ENCODE data around the gene DRD1. TPM values are rescaled to one million over a fixed set of nuclear protein-coding genes. Genes with fewer than 3 reads are reported as not detected.

The DRD1 gene
- total RNA-seq, 1 donor from 2014 or later = 0.58 TPM

DNA sequence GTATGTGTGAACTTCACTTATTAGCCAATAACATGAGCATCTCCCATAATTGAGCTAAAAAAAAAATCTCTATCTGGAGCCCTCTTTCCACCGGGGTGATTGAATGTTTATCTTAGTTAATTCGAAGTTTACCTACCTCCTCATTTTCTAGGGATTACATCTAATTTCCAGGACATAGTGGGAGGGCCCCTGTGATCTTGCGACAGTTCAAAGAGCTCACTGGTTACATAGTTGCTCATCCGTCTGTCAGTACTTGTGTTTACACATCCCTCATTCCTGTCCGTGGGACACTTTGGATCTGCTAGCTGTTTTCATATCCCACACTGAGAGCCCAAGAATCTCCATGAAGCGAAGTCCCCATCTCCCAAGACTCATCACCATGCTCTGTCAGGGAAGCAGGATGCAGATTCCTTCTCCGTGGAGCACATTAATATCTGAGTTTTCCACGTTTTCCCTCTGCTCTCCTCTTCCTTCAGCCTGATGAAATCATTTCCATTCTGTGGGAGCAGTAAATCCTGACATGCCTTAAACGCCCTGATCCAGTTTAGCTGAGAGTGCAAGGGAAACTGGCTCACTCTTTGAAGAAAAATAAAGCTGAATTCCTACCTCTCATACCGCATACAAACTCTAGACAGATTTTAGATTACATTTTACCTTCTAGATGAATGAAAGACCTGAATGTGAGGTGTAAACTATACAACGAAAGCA is 24.2 kb upstream of the DRD1 start:
- ATAC-seq = no peak
- intact Hi-C loops (cut with DNase I) = no loop called here
- Histone ChIP-seq H3K27me3 (peaks cover 6% of the 10 kb centered on the region), H3K27ac (no peak overlapping the region), H3K36me3 (no peaks in the 10 kb centered on the region), H3K4me3 (no peak overlapping the region), H3K9me3 (no peaks in the 10 kb centered on the region), H3K4me1 (peaks cover 4% of the 10 kb centered on the region)
- TF ChIP-seq, protein P1, sequence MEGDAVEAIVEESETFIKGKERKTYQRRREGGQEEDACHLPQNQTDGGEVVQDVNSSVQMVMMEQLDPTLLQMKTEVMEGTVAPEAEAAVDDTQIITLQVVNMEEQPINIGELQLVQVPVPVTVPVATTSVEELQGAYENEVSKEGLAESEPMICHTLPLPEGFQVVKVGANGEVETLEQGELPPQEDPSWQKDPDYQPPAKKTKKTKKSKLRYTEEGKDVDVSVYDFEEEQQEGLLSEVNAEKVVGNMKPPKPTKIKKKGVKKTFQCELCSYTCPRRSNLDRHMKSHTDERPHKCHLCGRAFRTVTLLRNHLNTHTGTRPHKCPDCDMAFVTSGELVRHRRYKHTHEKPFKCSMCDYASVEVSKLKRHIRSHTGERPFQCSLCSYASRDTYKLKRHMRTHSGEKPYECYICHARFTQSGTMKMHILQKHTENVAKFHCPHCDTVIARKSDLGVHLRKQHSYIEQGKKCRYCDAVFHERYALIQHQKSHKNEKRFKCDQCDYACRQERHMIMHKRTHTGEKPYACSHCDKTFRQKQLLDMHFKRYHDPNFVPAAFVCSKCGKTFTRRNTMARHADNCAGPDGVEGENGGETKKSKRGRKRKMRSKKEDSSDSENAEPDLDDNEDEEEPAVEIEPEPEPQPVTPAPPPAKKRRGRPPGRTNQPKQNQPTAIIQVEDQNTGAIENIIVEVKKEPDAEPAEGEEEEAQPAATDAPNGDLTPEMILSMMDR (IDR thresholded peaks at IDR 0.05) = no peak
- no peak for DNase-seq

DNA sequence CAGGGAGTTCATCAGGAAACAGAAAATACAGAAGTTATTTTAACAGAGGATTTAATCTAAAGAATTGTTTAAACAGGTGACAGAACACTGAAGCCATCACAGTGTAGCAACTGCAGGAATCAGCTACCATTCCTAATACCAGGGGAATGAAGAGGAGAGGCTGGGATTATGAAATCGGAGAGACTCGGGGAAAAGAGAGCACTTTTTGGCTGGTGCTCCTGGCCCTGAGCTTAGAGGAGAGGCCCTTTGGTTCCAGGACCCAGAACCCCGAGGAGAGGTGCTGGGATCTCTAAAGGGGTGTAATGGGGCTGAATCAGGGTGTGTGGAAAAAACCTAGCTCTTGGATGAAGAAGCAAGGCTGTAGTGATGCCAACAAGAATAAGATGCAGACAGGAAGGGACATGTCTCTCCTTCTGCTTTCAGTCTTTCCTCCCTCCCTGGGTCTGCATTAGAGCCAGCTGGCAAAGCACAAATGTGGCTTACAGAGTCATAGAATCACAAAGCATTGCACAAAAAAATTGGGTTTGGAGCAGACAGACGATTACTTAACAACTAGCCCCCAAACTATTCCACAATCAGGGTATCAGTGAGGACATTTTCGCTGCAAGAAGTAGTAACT is 22.8 kb upstream of the DRD1 start:
- Histone ChIP-seq H3K4me3 (no peak overlapping the region), H3K9me3 (no peaks in the 10 kb centered on the region), H3K27me3 (peaks cover 6% of the 10 kb centered on the region), H3K27ac (no peak overlapping the region), H3K4me1 (peaks cover 4% of the 10 kb centered on the region), H3K36me3 (no peaks in the 10 kb centered on the region)
- DNase-seq (no peak), ATAC-seq (no peak)
- intact Hi-C loops (cut with DNase I) = no loop called here
- TF ChIP-seq, protein P1 (IDR thresholded peaks at IDR 0.05) = no peak

DNA sequence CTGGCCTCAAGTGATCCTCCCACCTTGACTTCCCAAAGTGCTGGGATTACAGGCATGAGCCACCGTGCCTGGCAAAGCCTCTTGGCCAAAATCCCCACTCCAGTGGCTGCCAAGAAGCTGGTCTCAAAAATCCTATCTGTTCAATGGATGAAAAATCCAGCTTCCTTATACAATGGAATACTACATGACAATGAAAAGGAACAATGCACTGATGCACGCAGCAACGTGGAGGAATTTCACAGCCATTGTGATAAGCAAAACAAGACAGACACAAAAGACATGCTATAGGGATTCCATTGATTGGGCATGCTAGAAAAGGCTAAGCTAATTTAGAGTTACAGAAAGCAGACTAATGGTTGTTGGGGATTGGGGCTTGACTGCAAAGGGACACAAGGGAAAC is 21.3 kb upstream of the DRD1 start:
- no peaks in the 10 kb centered on the region for H3K9me3 ChIP-seq
- no peak for DNase-seq
- ATAC-seq = no peak
- no peak overlapping the region for H3K4me3 ChIP-seq
- H3K27me3 ChIP-seq = peaks cover 6% of the 10 kb centered on the region
- no peaks in the 10 kb centered on the region for H3K36me3 ChIP-seq
- TF ChIP-seq, protein P1 (IDR thresholded peaks at IDR 0.05) = no peak
- H3K27ac ChIP-seq = no peak overlapping the region
- intact Hi-C loops (cut with DNase I) = no loop called here
- H3K4me1 ChIP-seq = peaks cover 4% of the 10 kb centered on the region

DNA sequence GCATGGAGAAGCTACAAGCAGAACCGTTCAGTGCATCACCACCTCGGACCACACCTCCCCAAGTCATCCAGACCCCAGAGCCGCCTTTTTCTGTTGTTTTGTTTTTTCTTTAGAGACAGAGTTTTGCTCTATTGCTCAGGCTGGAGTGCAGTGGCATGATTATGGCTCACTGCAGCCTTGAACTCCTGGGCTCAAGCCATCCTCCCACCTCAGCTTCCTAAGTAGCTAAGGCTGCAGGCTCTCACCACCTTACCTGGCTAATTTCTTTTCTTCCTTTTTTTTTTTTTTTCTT is 20.9 kb upstream of the DRD1 start:
- ATAC-seq (no peak), DNase-seq (no peak)
- Histone ChIP-seq H3K36me3 (no peaks in the 10 kb centered on the region), H3K4me3 (no peak overlapping the region), H3K27me3 (peaks cover 6% of the 10 kb centered on the region), H3K4me1 (peaks cover 4% of the 10 kb centered on the region), H3K9me3 (no peaks in the 10 kb centered on the region), H3K27ac (no peak overlapping the region)
- TF ChIP-seq, protein P1 (IDR thresholded peaks at IDR 0.05) = no peak
- intact Hi-C loops (cut with DNase I) = no loop called here

DNA sequence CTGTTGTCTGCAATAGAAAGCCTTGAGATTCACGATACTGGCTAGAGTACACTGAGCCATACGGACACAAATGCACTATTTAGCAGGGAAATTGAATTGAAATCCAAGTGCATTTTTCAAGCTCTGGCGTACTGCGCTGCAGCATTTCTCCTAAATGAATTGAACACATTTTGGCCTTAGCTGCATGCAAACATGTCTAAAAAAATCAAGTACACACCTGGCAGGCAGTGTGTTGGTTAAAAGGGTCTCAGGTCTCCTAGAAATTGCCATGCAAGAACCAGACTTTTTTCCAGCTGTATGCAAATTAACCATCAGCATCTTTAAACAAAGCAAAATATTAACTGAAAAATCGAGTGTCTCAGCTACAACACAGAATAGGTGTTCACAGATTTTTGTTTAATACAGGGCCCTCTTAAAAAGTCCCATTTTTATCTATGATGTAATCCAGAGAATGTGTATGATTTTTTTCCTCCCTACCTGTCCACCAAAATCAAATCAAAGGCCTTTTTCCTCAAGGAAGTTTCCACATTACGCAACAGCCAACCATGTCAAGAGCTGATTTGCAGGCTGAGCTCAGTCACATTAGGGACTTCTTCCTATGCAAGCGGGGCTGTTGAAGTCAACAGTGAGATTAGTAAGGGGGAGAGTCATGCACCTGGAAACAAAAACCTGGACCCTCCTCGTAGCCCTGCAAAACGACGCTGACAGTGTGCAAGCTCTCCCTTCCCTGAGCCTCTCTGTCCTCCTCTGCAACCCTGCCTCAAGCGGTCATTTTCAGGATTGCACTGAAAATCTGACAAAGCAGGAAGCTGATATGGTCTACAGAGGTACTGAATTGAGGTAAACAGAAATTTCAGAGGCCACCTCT is 20.3 kb upstream of the DRD1 start:
- intact Hi-C loops (cut with DNase I) = no loop called here
- Histone ChIP-seq H3K36me3 (no peaks in the 10 kb centered on the region), H3K4me3 (no peak overlapping the region), H3K27me3 (peaks cover 6% of the 10 kb centered on the region), H3K9me3 (no peaks in the 10 kb centered on the region), H3K27ac (no peak overlapping the region), H3K4me1 (peaks cover 4% of the 10 kb centered on the region)
- TF ChIP-seq, protein P1 (IDR thresholded peaks at IDR 0.05) = peak; percentile 69
- DNase-seq (no peak), ATAC-seq (peak; percentile 90)
